A549 treated with CORT108297 at 1 μM for 4 hours (cell line): ENCODE results near the gene SLC6A14. TPM values are rescaled to one million over a fixed set of nuclear protein-coding genes. Genes with fewer than 3 reads are reported as not detected.

Source experiments
- total RNA-seq: library from RNA; stranded (reverse); fragments of 200-300 nt; extraction: Qiagen RNA extraction; gene quantifications from 5 replicates; pipeline ENCODE4 v1.2.3, GENCODE V29; 2022

Gene SLC6A14
- total RNA-seq, result not detected in 5 replicates

GRCh38 chrX:116436358-116436816 lies at the start of gene SLC6A14:
Gene SLC6A14 (plus strand): TSS chrX:116436606. CDS start chrX:116436710, 104 bp downstream.

GRCh38 chrX:116462822-116463221 lies 26.4 kb downstream of the SLC6A14 start, which contains the start of gene CT83:
Gene CT83 (minus strand): TSS chrX:116462976. CDS start chrX:116462856, 120 bp downstream.

Other genes starting within 250 kb of the SLC6A14 start
- gene CT83, start 26.4 kb downstream of the SLC6A14 start, total RNA-seq, result not detected in 5 replicates